Hematopoietic multipotent progenitor cell treated with erythropoietin and hydrocortisone succinate and interleukin-3 and kit ligand, for 15 days (in vitro differentiated cells): Measurements from ENCODE around the gene CEP85L.

Experiments
- DNase-seq: peaks from one replicate; pipeline ENCODE4 v3.0.0-alpha.2; 2015; ENCODE audit warnings: low spot score

CEP85L gene

DNA sequence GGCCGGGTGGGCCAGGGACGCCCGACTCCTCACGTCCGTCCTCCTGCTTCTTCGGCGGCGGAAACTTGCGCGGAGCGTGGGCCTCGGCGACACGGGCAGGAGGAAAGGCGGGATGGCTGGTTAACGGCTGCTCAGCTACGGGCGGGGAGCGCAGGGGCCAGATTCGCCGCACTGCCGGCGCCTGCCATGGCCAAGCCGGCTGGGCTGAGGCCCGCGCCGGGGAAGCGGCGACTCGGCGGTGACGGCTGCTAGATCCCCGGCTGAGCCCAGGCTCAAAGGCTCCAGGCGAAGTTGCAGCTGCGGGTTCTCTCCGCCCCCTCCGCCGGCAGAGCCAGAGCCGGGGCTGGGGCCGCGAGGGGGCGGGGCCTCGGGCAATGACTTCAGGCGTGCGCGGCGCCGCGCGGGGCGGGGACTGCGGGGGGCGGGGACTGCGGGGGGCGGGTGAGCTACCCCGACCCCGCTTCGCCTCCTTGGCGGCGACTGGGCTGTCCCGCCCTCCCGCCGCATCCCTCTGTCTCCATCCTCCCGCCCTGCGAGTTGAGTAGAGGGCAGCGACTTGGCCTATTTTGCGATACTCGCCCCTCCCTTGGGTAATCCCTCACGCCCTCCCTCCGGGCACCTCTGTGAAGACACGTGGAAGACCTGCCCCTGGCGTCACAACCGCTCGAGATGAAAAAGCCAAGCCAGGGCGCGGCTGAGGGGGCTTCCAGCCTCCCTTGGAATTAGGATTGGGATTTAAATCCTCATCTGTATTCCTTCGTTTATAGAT is at the start of gene CEP85L:
TSS of gene CEP85L (minus strand) at position 310 of the 769 bp plus-strand sequence. CDS start 322 bp downstream, outside the sequence.
- DNase-seq: peak; percentile 76

DNA sequence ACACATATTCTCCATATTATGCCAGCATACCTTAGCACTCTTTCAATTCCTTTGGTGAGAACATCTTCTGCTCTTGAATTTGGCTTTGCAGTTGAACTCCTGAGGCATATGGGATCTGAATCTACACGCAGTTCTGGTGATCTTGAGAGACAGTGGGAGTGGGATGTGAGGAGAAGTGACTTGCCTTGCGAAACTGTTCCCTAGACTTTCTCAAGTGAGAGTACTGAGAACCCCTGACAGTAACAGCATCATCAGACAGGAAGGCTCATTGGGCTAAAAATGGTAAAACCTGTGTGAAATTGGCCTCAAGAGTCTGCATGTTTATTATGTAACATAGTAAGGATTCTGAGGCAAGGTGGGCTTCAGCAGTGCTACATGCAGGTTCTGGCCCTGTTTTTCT is 49.1 kb upstream of the CEP85L start:
- DNase-seq: no peak

DNA sequence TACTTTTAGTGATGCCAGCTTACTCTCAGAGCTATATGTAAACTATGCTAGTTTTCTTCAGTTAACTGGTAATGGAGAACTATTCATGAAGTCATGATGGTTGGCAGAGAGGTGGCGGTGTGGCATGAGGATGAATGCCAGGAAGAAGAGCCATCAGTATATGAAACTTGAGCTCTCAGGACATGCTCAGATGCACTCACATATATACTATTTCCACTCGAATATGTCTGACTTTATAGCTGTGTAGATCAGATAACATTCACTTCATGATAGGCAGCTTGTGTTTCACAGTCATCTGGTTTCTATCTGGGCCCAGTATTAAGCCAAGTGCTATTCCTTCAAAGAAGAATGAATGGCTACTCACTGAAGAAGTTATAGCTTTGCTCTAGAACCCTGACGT is 46.2 kb upstream of the CEP85L start:
- no peak for DNase-seq

DNA sequence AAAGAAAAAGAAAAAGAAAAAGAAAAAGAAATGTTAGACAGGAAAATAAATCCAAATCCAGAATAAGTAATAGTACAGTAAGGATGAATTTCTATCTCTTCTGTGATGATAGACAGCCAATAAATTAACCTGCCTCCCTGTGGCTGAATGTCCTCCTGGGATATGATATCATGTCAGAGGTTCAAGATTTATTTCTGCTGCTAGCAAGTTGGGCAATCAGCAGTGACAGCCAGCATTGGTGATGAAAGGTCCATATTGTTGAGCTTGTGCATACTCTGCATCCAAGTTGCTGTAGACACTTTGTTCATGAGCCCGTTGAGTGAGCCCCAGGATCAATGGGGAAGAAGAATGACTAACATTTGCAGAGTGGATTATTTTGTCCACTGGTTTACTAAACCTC is 44.9 kb upstream of the CEP85L start:
- no peak for DNase-seq

DNA sequence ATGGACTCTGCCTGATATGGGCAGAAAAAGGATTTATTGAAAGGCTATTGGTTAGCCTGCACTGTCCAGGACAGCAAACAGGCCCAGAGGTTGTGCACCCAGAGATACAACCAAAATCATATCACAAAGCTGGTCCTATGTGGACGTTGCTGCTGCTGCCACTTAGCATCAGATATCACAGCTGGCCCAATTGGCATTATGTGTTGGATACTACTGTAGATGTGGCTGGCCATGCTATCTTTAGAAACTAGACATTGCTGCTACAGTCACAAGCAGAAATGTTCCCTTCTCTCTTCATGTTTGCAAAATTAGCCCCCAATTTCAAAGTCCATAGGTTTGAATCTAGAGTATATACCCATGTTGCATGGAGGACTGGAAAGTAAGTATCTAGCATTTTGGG is 42.2 kb upstream of the CEP85L start:
- no peak for DNase-seq

DNA sequence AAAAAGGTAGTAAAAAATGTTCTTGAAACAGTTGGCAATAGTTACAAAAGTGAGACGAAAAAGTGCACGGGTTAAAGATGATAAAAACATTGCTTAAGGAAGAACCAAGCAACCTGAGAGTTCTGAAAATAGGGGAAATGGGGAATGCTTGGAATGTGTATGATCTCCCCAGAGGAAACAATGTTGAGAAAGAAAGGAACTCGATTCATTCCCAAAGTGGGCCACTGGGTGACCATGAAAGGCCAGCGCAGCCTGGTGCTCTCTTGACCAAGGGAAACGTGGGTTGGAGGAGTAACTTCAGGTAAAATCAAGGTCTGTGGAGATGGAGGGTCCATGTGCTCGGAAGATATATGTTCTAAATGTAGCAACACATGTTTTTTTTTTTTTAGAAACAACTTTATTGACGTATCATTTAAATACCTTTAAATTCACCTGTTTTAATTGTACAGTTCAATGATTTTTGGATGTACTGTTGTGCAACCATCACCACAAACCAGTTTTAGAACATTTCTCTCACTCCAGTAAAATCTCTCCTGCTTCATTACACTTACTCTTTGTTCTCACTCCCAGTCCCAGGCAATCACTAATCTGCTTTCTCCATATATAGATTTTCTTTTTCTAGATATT is 34.5 kb upstream of the CEP85L start:
- DNase-seq: no peak

DNA sequence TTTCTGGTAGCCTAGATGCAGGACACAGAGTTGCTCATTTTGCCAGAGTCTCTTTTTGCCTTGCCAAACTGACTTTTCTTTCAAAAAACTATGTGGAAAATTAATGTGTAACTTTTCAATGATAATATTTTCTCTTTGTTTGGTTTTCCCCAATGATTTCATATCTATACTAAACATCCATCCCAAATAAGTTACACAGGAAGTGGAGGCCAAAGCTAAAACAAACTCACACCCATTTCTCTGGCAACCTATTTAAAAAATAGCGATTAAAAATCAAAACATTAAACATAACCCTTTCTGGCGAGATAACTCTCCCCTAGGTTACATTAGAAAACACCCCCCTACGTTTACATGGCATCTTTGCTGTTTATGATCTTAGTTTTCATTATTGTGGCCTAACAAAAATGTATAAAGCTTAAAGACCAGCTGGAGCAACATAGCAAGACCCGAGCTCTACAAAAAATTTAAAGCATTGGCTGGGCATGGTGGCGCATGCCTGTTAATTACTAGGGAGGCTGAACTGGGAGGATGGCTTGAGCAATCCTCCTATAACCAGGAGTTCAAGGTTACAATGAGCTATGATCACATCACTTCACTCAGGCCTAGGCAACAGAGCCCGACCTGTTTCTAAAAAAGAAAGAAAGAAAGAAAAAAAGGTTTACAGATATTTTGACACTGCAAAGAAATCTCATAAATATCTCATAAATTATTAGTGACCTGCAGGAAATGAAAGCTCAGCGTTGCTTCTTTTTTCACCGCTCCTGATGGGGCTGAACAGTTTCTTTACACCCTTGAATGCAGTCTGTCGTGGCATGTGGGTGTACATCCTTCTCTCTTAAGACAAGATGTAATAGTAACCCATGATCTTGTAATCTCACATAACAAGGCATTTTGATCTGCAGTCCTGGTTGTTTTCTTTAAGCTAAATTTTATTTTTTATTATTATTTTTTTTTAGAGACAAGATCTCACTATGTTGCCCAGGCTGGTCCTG is 32.8 kb upstream of the CEP85L start:
- no peak for DNase-seq

DNA sequence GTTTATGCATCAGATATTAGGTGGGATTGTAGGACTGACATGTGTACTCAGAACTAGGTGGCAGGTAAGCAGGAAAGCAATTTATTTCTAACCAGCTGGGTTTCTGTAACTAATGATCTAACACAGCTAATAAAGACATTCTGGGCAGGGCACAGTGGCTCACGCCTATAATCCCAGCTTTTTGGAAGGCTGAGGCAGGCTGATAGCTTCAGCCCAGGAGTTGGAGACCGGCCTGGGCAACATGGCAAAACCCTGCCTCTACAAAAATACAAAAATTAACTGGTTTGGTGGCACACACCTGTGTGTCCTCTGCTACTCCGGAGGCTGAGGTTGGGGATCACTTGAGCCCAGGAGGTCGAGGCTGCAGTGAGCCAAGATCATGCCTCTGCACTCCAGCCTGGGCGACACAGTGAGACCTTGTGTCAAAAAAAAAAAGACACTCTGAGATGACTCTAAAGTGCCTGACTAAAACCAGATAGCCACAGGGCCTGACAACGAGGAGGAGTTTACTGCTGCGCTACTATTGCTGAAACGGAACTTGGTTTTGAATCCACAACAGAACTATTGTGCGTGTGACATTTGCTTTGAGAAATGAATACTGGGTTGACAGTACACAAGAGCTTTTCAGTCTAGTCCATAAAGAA is 29.2 kb upstream of the CEP85L start:
- DNase-seq: no peak

DNA sequence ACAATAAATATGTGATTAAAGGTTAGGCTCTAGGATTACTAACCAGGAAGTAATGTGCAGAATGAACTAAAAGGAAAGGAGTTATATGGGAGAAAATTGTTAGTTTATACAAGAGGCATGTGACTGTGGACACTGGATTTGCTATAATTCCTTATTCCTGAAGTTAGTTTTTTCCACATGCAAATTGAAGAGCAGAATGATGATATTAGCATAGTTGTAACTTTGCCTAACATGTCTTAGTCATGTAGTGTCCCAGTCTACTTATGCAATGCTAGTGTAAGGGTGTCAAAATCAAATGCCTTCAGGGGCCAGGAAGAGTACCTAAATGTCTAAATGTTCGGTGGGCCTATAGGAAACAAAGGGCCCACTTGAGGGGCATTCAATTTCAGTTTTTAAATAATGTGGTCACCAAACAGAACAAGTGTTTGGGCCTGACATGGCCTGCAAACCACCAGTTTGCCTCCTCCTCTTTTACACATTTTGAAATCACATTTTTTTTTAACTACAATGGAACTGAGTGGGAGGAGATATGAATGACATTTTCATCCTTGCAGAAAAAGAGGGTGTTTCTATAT is 28.0 kb upstream of the CEP85L start:
- DNase-seq: no peak

DNA sequence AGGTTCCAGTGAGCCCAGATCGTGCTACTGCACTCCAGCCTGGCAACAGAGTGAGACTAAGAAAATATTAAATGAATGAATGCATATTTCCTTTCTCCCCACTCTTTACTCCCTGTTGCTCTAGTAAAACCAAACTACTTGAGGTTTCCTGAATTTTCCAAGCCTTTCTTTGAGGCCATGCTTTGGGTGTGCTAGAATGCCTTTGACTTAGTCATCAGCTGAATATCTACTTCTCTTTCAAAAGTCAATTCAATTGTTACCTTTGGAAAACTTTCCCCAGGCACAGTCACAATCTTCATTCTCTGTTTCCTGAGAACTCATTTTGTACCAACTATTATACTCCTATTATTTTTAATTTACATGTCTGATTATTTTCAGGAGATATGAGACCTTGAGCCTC is 27.5 kb upstream of the CEP85L start:
- DNase-seq: no peak

DNA sequence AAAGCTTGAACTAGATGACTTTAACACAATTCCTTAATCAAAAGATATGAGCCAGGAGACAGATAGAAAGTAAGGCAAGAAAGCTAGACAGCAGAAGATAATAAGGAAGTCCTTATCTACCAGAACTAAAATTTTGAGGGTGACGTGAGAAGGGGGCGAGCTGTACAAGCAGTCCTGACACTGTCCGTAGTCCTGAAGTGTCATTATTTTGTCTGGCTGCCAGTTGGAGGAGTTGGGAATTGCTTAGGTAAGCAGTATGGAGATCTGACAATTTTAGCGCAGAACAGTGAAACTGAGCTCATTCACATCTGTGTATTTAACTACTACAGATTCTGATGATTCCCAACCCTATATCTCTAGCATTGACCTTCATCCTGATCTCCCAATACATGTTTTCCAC is 25.8 kb upstream of the CEP85L start:
- no peak for DNase-seq

DNA sequence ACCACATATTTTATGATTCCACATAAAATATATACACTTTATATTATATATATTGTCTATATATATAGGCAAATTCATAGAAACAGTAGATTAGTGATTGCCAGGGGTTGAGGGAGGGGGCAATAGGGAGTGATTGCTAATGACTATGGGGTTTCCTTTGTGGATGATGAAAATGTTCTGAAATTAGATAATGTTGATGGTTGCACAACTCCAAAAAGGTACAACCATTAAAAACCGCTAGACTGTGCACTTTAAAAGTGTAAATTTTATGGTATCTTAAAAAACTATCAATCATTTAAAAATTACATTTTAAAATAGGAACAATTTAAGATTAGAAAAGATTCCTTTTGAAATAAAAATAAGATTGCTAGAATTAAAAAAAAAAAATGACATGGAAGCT is 23.8 kb upstream of the CEP85L start:
- DNase-seq: no peak

DNA sequence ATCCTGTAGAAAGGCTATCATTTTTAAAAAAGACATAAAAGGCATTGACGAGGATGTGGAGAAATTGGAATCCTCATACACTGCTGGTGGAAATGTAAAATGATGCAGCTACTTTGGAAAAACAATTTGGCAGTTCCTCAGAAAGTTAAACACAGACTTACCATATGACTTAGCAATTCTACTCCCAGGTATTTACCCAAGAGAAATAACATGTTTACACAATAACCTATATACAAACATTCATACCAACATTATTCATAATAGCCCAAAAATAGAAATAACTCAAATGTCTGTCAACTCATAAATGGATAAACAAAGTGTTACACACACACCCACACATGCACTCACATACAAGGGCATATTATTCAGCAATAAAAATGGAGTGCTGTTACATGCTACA is 23.4 kb upstream of the CEP85L start:
- DNase-seq: no peak

DNA sequence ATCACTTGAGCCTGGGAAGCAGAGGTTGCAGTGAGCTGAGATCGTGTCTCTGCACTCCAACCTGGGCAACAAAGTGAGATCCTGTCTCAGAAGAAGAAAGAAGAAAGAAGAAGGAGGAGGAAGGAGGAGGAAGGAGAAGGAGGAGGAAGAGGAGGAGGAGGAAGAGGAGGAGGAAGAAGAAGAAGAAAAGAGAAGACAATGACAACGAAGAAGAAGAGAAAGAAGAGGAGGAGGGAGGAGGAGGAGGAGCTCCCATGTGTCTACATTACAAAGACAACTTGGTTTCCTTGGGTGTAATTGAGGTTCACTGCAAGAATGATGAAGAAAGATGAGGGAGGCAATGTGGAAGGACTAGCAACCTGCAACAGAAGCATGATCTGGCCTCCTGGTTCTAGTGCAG is 21.3 kb upstream of the CEP85L start:
- no peak for DNase-seq

DNA sequence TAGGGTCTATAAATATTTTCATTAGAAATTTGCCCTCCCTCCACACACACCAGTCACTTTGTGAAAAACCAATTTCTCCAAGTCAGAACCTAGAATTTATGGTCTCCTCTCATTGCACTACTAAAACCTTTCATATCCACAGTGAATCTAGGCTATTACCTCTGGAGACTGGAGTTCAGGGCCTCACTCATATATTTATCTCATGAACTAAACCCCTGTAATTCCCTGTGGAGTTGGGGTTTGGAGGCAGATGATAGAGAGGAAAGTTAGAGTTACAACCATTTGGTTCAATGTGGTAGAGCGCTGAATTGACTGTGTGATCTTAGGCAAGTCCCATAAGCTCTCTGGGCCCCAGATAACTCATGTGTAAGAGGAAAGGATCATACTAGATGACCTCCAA is 18.2 kb upstream of the CEP85L start:
- no peak for DNase-seq

DNA sequence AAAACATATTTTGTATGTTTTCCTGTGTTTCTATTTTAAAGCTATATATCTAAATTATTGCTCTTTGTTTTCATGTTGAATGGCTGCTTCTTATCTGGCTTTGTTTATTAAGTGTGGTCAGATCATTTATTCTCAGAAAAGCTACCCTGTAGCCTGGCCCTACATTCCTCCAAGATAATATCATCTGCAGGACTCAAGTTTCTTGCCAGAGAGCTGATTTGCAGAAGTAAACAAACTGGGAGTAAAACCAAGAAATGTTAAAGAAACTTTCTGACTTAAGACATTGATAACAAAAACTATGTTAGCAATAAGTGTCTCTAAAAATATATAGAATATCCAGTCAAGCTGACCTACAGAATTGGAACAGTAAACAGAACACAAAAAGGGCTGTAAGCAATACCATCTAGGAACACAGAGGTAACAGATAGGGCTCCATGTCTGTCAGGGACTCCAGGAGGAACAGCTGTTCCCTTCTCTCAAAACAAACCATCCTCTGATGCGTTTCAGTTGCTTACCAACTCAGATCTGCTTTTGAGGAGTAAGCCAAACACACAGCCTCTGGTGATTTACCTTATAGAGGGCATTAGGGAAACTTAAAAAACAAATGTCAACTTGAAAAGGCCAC is 17.5 kb upstream of the CEP85L start:
- DNase-seq: no peak

DNA sequence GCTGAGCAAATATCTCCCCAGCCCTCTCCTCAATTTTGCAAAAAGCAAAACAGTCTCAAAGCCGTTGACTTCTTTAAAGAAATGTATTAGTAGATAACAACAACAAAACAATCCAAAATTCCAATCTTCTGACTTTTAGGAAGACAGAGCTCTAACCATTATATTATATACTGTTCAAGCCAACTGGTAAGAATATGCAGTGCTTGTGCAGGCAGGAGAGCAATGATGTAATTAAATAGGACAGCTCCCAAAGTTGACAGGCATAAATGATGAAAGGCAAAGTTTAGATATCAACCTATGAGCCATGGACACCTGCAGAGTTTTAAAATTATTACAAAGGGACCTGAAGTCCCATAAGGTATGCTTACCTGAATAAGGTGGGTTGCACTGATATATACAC is 16.6 kb upstream of the CEP85L start:
- no peak for DNase-seq

DNA sequence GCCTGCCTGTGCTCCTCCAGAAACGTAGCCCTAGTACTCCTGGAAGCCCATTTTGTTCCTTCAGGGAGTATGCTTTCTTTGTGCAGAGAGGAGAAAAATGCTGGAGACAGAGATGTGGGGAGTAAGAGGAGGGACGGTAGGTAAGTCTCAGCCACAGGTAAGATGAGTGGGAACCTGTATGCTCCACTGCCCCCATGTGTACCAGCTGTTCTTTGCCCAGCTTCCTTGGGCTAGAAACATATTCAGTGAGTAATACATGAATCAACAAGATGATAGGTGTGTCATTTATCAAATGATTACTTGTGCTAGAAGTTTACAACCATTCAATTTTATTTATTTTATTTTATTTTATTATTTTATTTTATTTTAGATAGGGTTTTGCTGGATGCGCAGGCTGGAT is 13.6 kb upstream of the CEP85L start:
- DNase-seq: no peak

DNA sequence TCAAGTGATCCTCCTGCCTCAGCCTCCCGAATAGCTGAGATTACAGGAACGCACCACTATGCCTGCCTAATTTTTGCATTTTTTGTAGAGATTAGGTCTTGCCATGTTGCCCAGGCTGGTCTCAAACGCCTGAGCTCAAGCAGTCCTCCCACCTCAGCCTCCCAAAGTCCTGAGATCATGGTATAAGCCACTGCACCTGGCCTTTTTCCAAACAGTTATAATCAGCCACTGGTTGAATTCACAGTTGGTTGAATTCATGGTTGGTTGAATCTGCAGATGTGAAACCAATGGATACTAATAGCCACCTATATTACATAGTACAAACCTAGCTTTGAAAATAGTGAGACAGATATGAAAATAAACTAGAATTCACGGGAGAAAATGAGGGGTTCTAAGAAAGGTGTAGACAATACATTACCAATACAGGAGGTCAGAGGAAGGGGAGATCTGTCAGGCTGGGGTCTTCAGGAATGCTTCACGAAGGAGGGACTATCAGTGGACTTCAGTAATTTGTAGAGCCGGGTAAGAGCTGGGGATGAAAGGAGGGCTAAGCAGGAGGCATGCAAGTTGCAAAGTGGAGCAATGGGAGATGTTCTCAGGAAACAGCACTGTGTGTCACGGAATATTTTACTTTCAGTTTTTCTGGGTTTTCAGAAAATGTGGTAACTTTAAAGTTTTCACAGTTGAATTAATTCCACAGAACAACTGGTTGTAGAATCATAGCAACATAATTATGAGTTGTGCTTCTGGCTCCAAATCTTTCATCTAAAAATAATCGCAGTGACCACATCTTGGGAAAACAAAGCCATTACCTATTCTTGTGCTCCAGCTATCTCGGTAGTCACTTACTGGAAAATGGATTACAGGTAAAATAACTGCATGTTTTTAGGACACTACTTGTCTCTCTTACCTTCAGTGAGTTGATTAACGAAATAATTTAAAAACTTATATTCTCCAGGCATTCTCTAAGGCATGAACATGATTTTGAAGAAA is 12.9 kb upstream of the CEP85L start:
- no peak for DNase-seq

DNA sequence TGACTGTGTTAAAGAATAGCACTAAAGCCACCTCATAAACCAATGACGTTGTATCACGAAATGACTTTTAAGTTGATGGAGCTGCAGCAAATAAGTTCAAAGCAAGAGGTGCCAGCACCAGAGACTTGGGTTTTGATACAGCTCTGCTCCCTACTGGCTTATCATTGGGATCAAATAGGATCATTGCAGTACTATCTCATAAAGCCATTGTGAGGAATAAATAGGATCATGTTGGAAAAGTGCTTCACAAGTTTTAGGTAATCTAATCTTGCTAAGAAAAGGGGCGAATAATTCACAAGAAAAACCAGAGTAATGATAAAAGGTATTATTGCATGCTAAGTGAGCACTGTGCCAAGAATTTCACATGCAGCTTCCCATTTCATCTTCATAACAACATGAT is 10.4 kb upstream of the CEP85L start:
- DNase-seq: no peak
